ENCODE data around the gene DERA.
"Not testable (repeated sequence)": the region's sequence is repeated elsewhere in the genome, so short reads cannot be mapped to it uniquely, and the experiment has no call there.

DERA gene

DNA sequence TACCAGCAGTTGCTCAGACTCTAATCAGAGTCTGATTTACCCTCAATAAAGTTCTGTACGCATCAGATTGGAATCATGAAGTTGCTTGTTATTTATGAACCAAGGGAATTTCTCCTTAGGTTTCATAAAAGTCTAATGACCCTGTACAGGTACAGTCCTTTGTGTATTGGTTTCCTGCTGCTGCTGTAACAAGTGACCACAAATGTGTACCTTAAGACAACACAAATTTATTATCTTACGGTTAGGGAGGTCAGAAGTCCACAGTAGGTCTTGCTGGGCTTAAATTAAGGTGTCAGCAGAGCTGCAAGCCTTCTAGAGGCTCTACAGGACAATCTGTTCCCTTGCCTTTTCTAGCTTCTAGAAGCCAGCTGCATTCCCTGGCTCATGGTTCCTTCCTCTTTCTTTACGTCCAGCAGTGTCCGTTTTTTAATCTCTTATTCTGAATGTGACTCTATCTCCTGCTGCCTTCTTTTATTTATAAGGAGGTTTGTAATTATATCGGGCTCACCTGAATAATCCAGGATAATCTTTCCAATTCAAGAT is 6.7 kb upstream of the DERA start:
- no peak for DNase-seq (ENCODE audit: low read depth in 2 of 2)

DNA sequence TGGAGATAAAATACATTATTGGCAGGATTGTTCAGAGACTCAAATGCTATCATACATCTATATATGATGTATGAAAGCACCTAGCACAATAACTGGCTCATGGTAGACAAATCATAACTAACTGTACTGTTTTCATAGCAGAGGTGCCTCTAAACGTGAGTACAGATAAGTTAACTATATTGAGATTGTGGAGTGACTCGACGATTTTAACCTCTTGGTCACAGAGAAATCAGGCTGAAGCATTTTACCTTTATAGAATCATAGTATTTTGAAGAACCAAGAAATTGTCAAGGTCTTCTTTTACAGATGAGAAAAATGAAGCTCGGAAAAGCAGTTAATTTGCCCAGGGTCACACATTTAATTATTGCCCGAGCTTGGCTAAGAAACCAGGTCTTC is 666 bp upstream of the DERA start:
- no peak for DNase-seq (ENCODE audit: low read depth in 2 of 2)

DNA sequence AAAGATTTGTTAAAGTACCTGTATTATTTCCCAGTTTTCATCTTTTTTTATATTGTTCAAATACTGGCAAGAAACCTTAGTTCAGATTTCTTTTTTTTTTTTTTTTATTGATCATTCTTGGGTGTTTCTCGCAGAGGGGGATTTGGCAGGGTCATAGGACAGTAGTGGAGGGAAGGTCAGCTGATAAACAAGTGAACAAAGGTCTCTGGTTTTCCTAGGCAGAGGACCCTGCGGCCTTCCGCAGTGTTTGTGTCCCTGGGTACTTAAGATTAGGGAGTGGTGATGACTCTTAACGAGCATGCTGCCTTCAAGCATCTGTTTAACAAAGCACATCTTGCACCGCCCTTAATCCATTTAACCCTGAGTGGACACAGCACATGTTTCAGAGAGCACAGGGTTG is 799 bp downstream of the DERA start:
- not testable (repeated sequence) for DNase-seq (ENCODE audit: low read depth in 2 of 2)

DNA sequence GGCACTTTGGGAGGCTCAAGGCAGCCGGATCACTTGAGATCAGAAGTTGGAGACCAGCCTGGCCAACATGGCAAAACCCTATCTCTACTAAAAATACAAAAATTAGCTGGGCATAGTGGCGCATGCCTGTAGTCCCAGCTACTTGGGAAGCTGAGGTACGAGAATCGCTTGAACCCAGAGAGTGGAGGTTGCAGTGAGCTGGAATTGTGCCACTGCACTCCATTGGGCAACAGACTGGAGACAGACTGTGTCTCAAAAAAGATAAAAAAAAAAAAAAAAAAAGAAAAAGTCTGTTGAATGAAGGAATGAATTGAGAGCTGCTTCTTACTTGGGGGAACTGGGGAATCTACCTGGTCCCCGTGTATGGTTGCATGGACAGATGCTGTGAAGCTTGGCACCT is 3.0 kb downstream of the DERA start:
- DNase-seq (ENCODE audit: low read depth in 2 of 2), result not testable (repeated sequence)

DNA sequence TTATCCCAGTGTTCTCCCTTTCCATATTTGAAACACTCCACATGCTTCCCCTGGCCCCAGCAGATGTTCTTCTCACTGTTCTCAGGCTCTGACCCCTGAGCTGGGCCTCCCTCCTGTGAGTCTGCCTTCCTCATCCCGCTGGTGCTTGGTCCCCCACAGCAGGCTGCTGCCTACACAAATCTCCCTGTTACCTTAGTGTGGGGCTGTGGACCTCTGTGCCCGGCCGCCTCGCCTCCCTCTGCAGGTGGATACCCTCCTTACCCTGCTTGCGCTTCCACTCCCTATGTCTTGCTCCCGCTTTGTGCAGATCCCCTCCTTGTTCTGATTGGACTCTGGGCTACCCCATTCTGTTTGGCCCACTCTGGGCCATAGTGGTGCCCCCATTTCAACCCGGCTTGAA is 6.9 kb downstream of the DERA start:
- no peak for DNase-seq (ENCODE audit: low read depth in 2 of 2)

DNA sequence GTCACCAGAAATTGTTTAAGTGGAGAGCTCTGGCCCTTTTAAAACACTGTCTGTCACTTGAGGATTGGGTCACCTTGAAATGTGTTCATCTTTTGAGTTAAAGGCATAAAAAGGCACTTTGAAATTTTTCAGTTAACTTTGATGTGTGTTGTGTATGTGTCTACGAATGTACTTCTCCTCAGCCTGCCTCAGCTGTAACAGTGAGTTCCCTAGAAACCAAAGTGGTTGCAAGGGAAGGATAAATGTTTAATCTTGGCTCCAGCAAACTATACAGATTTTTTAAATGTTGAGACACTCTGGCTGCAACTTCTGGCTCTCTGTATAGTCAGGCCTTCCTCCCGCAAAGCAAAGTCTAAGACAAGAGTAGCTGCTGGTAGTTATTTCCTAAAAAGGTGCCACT is 8.3 kb downstream of the DERA start:
- no peak for DNase-seq (ENCODE audit: low read depth in 2 of 2)

DNA sequence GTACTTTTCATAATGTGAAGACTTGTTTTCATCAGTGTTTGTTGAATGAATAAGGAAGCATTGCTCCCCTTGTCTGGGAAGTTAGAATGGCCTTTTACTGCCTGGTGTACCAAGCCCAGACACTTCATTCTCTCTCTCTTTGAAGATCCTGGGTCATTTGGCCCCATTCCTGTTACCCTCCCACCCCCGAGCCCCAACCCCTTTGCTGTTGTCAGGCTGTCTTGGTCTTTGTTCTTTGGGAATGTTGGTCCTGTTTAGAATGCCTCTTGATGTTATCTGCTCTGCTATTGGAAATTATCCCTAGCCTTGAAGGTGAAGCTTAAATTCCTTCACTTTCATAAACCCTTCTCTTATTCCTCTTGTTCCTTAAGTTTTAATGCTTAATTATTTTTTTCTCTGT is 13.8 kb downstream of the DERA start:
- DNase-seq (ENCODE audit: low read depth in 2 of 2), result no peak

DNA sequence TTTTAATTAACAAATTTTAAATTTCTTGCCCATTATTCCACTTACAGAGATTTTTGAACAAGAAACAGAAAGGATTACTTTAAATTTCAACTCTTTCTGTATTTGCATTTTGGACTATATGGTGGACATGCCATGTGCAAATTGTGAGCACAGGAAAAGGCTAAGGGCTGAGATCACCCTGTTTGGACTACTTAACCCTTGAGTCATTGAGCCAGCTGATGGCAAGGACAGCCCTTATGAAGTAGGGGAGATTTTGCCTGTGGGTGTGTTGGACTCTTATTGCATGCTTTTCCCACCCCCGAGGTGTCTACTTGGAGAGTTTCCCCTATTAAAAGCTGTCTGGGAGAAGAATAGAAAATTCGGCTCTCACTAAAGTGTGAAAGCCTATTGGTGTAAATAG is 17.2 kb downstream of the DERA start:
- no peak for DNase-seq (ENCODE audit: low read depth in 2 of 2)

DNA sequence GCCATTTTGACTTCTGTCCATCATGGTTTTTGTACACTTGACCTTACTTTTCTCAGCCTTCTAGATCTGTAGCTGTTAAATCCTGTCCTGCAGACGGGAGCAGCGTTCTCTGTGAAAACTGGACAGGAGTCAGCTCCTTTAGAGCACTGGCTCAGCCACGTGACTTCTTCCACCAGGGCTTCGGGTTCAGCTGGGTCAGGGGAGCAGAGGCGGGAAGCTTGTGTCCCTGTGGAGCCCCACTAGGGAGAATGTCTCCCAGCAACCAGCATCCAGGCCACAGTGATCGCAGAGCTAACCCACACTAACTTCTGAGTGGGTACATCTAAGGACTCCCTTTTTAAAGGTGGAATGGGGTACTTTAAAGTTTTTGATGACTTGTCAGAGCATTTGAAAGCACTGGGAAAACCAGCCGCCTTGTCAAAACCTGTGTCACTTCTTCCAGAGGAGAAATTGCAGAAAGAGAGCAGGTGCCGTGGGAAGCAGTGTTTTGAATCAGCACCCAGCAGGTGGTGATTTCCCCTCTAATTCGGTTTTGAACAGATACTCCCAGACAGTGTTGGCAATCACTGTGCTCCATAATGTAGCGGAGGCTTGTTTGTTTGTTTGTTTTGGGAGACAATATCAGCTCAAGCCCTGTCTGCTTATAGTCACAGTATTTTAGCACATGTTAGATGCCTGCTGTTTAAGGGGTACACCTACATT is 17.9 kb downstream of the DERA start:
- DNase-seq (ENCODE audit: low read depth in 2 of 2), result no peak

DNA sequence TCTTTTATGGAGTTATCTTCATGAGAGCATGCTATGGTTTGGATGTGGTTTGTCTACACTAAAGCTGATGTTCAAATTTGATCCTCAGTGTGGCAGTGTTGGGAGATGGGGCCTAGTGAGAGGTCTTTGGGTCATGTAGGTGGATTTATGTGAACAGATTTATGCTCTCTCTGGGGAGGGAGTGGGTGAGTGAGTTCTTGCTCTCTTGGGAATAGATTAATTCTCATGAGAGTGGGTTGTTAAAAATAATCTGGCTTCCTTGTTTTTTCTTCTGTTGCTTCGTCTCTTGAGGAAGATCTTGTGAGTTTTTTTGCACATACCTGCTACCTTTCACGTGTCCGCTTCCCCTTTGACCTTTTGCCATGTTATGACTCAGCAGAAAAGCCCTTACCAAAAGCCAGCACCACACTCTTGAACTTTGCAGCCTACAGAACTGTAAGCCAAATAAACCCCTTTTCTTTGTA is 20.5 kb downstream of the DERA start:
- no peak for DNase-seq (ENCODE audit: low read depth in 2 of 2)

DNA sequence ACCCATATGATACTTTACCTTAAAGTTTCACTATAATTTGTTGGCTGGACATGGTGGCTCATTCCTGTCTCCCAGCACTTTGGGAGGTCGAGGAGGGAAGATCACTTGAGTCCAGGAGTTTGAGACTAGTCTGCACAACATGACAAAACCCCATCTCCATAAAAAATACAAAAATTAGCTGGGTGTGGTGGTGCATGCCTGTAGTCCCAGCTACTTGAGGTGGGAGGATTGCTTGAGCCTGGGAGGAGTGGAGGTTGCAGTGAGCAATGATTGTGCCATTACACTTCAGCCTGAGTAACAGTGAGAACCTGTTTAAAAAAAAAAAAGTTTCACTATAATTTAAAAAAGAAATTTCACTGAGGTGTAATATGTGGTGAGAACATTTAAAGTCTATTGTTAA is 21.2 kb downstream of the DERA start:
- no peak for DNase-seq (ENCODE audit: low read depth in 2 of 2)

DNA sequence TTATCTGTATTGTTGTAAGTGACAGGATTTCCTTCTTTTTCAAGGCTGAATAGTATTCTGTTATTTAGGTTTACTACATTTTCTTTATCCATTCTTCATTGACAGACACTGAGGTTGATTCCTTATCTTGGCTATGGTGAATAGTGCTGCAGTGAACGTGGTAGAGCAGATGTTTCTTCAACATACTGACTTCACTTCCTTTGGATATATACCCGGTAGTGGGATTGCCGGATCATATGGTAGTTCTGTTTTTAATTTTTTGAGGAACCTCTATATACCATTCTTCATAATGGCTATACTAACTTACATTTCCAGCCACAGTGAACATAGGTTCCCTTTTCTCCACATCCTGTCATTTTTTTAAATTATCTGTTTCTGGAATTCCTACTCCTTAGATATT is 21.8 kb downstream of the DERA start:
- DNase-seq (ENCODE audit: low read depth in 2 of 2), result no peak

DNA sequence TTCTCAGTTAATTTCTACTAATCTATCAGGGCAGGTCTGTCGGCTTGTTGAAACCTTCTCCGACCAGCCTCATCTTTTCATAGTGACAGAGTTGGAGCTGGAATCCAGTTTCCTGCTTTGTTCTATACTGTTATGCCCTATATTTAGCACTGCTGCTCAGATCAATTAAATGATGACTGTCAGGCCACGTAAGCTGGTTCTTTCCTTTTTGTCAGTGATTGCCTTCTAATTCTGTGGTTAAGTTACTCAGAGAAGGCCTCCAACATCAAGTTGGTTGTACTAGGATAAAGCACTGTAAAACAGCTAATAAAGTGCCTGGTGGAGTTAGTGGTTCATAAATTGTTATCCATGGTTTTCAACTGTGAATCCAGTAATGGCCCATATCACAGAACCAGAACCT is 22.6 kb downstream of the DERA start:
- DNase-seq (ENCODE audit: low read depth in 2 of 2), result no peak

DNA sequence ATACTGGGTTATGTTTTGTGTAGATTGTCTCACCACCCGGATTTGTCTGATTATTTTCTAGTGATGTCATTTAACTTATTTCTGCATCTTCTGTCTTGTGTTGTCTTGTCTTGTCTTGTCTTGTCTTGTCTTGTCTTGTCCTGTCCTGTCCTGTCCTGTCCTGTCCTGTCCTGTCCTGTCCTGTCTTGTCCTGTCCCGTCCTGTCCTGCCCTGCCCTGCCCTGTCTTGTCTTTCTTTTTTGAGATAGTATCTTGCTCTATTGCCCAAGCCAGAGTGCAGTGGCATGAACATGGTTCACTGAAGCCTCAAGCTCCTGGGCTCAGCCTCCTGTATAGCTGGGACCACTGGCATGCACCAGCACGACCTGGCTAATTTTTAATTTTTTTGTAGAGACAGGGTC is 25.6 kb downstream of the DERA start:
- no peak for DNase-seq (ENCODE audit: low read depth in 2 of 2)

DNA sequence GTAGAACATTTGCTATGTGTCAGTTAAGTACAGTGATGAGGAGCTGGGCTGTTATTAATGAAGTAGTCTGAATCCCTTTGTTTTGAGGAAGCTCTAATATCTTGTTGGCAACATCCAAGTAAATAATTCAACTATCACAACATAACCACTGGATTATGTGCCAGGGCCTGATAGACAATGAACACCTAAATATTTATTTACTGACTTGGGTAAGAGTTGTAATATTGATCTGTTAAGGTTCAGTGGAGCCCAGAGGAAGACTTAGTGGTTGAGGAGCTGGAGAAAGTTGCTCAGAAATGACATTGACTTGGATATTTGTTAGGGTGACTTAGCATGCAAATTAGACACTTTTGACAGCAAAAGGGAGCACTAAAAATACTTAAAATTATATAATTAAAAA is 26.8 kb downstream of the DERA start:
- DNase-seq (ENCODE audit: low read depth in 2 of 2), result no peak

DNA sequence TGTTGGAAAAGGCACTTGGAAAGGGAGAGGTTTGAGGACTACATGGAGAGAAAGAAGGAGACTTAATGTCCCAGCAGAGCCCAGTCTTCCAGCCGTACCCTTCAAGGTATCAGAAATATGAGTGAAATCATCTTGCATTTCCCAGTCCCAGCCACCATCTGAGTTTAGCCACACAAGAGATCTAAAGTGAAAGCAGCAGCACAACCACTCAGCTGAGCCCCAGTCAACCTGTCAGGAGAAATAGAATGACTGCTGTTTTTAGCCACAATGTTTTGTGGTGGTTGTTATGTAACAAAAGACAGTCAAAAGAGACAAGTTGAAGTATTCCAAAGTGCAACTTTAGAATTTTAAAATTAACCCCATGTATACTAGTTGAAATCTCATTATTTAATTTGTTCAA is 28.0 kb downstream of the DERA start:
- no peak for DNase-seq (ENCODE audit: low read depth in 2 of 2)

DNA sequence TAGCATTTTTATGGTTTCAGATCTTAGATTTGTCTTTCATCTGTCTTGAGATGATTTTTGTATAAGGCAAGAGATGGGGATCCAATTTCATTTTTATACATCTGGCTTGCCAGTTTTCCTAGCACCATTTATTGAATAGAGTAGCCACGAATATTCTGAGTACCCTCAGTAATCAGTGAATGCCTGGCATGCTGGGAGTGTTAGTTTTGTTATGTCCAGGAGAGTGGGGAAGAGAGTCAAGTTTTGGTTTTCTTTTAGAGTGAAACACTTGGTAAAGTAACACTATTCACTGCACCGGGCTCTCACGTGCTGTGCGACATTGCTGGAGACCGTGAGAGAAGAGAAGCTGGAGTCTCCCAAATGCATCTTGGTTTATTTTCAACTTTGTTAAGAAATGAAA is 31.3 kb downstream of the DERA start:
- no peak for DNase-seq (ENCODE audit: low read depth in 2 of 2)

DNA sequence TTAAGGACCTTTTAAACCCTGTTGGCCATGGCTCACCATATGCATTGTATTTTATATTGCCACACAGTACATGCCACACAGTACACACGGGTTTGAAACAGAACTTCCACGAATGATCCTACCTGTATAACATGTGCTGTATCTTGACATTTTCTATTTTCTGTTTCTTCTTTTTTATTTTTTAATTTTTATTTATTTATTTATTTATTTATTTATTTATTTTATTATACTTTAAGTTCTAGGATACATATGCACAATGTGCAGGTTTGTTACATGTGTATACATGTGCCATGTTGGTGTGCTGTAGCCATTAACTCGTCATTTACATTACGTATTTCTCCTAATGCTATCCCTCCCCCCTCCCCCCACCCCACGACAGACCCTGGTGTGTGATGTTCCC is 32.4 kb downstream of the DERA start:
- DNase-seq (ENCODE audit: low read depth in 2 of 2), result not testable (repeated sequence)

DNA sequence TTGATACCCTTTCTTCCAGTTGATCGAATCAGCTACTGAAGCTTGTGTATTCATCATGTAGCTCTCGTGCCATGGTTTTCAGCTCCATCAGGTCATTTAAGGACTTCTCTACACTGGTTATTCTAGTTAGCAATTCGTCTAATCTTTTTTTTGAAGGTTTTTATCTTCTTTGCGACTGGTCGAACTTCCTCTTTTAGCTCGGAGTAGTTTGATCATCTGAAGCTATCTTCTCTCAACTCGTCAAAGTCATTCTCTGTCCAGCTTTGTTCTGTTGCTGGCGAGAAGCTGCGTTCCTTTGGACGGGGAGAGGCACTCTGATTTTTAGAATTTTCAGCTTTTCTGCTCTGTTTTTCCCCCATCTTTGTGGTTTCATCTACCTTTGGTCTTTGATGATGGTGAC is 37.3 kb downstream of the DERA start:
- not testable (repeated sequence) for DNase-seq (ENCODE audit: low read depth in 2 of 2)

DNA sequence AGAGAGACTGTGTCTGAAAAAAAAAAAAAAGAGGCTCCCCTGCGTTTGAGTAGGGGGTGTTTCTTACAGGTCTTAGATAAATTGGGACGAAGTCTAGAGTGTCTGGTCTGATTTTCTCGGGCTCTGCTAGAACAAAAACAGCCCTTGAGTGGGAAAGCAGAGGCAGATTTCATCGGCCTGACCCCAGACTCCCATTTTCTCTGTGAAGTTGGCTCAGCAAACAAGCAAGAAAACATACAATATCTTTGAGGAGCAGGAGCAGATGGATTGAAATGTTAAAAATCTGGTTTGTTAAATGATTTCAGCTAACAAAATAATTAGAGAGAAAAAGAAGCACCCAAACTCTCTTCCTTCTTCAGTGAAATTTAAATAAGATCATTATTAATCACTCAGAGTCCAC is 44.1 kb downstream of the DERA start:
- no peak for DNase-seq (ENCODE audit: low read depth in 2 of 2)

DNA sequence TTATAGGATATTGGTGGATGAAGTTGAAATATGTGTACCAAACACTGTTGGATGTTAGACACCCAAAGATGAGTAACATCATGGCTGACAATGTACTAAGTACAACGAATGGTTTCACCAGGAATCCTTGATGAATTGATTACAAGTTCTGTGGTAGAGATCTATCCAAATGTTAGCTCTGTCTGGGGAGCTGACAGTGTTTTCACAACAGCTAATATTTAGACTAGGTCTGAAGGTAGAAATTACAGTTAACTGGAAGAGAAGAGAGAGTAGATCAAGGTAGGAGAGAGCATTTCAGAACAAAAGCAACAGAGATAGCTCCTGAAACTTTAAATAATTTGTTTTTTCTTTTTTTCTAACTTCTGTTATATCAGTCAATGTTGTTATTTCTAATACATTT is 44.9 kb downstream of the DERA start:
- DNase-seq (ENCODE audit: low read depth in 2 of 2), result no peak

DNA sequence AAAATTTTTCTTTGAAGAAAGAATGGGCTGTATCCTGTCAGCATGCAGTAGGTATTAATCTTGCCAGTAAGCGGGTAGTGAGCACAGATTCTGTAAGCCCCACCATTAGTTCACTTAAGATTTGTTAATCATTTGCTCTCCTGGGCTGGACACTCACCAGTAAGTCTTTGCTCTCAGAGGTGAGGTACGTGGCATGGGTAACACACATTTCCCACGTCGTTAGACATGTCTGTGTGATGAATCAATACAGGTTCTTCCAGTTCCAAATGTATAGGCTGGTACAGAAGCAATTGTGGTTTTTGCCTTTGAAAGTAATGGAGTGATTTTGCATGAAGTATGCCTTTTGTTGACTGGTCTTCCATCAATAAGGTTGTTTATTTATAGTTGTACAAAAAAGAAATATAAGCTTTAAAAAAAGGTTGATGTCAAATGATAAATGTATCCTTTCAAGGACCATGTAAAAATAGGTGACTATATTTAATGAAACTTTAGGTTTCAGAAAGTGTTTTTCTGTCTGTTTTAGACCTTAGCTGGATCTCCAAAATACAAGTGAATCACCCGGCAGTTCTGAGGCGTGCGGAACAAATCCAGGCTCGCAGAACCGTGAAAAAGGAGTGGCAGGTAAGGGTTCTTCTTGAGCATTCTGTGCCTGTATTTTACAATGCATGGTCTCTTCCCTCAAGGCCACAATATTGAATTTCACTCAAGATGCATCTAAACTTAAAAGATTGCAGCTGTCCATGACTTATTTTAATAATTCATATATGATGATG is 45.5 kb downstream of the DERA start:
- DNase-seq (ENCODE audit: low read depth in 2 of 2), result no peak

DNA sequence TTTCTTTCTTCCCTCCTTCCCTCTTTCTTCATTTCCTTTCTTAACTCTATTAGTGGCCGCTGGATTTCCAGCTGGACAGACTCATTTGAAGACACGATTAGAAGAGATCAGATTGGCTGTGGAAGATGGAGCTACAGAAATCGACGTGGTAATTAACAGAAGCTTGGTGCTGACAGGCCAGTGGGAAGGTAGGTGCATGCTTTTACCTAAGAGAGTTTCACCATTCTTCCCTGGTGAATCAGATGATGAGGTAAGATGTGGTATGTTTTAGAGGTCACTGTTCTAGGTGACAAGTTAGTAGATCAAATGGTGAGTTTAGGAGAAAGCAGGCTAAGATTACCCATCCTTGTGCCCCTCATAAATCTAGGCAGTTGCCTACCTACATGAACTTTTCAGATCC is 51.6 kb downstream of the DERA start:
- DNase-seq (ENCODE audit: low read depth in 2 of 2), result no peak

All from stimulated activated CD4-positive, alpha-beta T cell treated with anti-CD3 and anti-CD28 coated beads, Interleukin-1b, Interleukin-23, amount 100 ng/mL, for 4 hours (primary cell).